Activated CD8-positive, alpha-beta memory T cell treated with anti-CD3 and anti-CD28 coated beads, Interleukin-2, amount 50 U/mL, for 4 hours (primary cell): ENCODE data around the gene JAK2.
"Not testable (repeated sequence)": the region's sequence is repeated elsewhere in the genome, so short reads cannot be mapped to it uniquely, and the experiment has no call there.

ENCODE experiments used
- DNase-seq: peaks from one replicate; pipeline ENCODE4 v3.0.0-alpha.2; 2020

JAK2 gene

DNA sequence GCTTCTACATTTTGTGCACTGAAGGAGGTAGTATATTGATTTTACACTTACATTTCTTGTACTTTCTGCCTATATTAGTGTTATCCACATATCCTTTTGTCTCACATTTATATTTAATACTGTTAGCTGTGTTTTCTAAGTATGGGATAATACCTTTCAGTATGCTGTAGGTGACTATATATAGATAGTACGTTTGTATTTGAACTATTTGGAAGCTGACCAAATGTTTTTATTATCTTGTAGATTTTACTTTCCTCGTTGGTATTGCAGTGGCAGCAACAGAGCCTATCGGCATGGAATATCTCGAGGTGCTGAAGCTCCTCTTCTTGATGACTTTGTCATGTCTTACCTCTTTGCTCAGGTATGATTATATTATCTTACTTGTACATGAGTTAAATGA, 59.1 kb downstream of the JAK2 start:
- no peak for DNase-seq

DNA sequence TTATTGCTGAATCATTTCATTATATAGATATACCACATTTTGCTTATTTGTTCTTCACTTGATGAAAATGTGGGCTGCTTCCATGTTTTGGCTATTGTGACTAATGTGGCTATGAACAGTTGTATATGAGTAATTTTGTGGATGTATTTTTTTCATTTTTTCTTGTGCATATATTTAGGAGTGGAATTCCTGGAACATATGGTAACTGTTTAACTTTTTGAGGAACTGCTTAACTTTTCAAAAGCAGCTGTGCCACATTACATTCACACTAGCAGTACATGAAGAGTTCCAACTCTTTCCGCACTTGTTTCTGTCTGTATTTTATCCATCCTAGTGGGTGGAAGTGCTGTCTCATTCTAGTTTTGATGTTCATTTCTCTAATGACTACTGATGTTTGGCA, 67.8 kb downstream of the JAK2 start:
- DNase-seq, result no peak

DNA sequence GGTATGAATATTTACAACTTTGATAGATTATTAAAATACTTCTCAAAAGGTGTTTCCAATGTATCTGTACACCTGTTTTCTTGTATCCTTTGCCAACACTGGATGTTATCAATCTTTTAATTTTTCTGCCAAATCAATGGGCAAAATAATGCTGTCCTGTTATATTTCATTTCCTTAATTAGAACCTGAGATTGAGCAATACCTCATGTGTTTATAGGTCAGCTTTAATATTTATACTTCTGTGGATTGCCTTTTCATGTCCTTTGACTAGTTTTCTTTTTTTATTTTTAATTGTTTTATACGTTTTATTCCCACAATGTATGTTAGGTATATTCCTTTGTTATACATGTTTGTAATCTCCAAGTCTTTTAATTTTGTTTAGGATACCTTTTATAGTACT, 77.6 kb downstream of the JAK2 start:
- no peak for DNase-seq

DNA sequence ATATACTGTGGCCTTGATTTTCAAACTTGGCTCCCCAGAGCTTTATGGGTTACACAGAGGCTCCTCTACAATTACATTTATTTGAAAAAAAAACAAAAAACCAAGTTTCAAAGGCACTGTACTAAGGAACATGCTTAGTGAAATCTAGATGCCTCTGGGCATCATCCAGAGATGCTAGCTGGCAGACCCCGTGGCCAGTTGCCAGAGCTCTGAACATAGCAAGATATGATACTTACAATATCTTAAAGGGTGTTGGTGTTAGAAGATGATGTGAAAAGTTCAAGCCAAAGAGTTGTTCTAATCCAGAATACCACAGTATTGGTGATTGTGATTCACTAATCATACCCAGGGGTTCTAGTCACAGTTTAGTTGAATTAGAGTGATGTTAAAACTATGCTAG, 87.8 kb downstream of the JAK2 start:
- no peak for DNase-seq

DNA sequence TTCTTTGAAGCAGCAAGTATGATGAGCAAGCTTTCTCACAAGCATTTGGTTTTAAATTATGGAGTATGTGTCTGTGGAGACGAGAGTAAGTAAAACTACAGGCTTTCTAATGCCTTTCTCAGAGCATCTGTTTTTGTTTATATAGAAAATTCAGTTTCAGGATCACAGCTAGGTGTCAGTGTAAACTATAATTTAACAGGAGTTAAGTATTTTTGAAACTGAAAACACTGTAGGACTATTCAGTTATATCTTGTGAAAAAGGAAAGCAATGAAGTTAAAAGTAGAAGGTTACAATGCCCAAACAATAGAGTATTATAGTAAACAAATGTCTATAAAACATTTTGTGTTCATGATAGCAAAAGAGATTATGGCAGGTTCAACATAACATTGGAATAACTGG, 88.6 kb downstream of the JAK2 start:
- DNase-seq, result no peak

DNA sequence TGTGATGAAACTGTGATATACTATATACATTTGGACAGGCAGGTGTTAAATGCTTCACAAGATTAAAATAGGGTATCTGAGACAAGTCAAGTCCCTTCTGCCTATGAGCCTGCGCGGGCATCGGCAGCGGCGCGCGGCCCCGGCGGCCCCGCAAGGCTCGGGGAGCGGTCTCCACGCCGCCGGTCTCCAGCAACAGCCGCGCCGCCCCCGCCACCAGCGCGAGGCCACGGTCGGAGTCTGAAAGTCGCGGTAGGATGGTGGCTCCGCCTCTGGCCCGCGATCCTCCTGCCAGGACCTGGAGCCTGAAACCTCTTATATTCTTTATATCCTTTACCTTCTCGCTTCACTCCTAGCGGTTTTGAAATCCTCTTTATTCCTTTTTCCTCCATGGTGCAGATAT, 100.9 kb downstream of the JAK2 start:
- no peak for DNase-seq

DNA sequence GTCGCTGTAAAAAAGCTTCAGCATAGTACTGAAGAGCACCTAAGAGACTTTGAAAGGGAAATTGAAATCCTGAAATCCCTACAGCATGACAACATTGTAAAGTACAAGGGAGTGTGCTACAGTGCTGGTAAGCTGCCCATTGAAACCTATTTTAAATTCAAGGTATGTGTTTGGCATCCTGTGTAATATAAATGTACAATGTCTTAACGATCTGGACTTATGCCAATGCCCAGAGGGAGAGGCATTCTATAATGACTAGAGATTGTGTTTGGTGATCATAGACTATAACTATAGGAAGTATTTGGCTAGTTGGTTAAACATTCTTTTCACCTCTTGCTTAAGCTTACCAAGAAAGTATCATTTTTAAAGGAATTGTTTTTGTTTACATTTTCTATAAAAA, 104.7 kb downstream of the JAK2 start:
- DNase-seq, result no peak

DNA sequence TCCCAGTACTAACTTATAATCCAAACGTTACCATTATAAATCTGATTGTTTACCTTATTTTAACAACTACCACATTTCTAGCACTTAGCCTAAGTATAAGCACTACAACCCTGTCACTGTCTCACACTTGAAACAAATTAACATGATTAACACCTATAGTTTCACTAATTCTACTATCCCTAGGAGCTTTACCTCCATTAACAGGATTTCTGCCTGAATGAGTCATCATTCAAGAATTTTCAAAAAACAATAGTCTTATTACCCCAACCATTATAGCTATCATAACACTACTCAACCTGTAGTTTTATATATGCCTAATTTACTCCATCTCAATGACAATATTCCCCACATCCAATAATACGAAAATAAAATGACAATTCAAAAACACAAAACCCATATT, 110.7 kb downstream of the JAK2 start:
- no peak for DNase-seq

DNA sequence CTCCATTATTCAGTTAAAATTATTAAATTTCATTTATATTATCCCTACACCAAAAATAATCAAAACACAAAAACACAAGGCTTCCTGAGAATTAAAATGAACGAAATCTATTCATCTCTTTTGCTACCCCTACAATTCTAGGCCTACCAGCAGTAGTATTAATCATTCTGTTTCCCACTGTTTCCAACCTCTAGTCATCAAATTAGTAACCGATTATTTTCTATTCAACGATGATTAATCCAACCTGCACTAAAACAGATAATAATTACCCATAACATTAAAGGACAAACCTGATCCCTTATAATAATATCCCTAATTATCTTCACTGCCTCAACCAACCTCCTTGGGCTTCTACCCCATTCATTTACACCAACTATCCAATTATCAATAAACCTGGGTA, 114.4 kb downstream of the JAK2 start:
- DNase-seq, result no peak

DNA sequence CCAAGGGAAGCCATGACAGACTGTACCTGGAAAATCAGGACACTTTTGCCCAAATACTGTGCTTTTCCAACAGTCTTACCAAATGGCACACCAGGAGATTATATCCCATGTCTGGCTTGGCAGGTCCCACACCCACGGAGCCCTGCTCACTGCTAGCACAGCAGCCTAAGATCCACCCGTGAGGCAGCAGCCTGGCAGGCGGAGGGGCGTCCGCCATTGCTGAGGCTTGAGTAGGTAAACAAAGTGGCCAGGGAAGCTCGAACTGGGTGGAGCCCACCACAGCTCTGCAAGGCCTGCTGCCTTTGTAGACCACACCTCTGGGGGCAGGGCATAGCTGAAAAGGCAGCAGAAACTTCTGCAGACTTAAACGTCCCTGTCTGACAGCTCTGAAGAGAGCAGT, 116.1 kb downstream of the JAK2 start:
- not testable (repeated sequence) for DNase-seq

DNA sequence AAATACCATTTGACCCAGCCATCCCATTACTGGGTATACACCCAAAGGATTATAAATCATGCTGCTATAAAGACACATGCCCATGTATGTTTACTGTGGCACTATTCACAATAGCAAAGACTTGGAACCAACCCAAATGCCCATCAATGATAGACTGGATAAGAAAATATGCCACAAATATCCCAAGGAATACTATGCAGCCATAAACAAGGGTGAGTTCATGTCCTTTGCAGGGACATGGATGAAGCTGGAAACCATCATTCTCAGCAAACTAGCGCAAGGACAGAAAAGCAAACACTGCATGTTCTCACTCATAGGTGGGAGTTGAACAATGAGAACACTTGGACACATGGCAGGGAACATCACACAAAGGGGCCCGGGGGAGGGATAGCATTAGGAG, 121.4 kb downstream of the JAK2 start:
- not testable (repeated sequence) for DNase-seq

DNA sequence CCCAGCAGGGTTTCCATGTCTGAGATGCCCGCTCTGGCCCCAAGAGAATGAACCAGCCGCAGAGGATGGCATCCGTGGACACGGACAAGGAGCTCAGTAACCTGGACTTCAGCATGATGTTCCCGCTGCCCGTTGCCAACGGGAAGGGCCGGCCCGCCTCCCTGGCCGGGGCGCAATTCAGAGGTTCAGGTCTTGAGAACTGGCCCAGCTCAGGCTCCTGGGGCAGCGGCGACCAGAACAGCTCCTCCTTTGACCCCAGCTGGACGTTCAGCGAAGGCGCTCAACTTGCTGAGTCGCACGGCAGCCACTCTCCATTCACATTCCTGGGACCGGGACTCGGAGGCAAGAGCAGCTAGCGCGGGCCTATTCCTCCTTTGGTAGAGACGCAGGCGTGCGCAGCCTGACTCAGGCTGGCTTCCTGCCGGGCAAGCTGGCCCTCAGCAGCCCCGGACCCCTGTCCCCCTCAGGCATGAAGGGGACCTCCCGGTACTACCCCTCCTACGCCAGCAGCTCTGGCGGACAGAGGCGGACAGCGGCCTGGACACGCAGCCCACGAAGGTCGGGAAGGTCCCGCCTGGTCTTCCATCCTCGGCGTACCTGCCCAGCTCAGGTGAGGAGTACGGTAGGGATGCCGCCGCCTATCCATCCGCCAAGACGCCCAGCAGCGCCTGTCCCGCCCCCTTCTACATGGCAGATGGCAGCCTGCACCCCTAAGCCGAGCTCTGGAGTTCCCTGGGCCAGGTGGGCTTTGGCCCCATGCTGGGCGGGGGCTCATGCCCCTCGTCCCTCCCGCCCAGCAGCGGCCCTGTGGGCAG, 126.0 kb downstream of the JAK2 start:
- DNase-seq, result no peak

DNA sequence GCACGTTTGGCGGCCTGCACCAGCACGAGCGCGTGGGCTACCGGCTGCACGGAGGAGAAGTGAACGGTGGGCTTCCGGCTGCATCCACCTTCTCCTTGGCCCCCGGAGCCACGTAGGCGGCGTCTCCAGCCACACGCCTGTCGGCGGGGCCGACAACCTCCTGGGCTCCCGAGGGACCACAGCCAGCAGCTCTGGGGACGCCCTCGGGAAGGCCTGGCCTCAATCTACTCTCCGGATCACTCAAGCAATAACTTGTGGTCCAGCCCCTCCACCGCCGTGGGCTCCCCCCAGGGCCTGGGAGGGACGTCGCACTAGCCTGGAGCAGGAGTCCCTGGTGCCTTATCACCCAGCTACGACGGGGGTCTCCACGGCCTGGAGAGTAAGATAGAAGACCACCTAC, 126.6 kb downstream of the JAK2 start:
- DNase-seq, result no peak

DNA sequence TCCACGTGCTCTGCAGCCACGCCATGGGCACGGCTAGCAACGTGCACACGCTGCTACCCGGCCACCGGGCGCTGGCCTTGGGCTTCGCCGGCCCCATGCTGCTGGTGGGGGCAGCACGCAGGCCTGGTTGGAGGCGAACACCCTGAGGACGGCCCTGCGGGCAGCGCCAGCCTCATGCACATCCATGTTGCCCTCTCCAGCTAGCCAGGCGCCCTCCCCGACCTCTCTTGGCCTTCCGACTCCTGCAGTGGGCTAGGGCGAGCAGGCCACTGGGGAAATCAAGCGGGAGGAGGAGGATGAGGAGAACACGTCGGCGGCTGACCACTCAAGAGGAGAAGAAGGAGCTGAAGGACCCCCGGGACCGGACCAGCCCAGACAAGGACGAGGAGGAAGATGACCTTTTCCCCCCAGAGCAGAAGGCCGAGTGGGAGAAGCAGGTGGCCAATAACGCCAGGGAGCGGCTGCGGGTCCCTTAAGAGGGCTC, 127.1 kb downstream of the JAK2 start:
- DNase-seq, result no peak

DNA sequence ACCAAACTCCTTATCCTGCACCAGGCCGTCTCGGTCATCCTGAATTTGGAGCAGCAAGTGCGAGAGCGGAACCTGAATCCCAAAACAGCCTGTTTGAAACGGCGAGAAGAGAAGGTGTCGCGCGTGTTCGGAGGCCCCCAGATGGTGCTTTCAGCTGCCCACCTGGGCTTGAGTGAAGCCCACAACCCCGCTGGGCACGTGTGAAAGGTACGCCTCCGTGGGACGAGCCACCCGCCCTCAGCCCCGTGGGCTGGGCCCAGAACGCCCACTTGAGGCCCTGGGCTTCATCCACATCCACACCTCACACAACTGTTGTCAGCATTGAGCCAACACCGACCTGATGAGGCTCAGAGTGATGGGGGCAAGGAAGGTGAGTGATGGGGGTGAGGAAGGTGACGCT, 127.6 kb downstream of the JAK2 start:
- DNase-seq, result no peak

DNA sequence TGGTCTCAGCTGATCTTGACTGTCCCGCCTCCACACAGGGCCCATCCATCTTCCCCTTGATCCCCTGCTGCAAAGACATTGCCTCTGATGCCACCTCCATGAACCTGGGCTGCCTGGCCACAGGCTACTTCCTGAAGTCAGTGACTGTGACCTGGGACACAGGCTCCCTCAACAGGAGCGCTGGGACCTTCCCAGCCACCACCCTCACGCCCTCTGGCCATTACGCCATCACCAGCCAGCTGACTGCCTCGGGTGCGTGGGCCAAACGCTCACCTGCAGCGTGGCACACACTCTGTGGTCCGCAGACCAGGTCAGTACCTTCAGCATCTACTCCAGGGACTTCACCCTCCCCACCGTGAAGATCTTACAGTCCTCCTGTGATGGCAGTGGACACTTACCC, 128.5 kb downstream of the JAK2 start:
- no peak for DNase-seq

DNA sequence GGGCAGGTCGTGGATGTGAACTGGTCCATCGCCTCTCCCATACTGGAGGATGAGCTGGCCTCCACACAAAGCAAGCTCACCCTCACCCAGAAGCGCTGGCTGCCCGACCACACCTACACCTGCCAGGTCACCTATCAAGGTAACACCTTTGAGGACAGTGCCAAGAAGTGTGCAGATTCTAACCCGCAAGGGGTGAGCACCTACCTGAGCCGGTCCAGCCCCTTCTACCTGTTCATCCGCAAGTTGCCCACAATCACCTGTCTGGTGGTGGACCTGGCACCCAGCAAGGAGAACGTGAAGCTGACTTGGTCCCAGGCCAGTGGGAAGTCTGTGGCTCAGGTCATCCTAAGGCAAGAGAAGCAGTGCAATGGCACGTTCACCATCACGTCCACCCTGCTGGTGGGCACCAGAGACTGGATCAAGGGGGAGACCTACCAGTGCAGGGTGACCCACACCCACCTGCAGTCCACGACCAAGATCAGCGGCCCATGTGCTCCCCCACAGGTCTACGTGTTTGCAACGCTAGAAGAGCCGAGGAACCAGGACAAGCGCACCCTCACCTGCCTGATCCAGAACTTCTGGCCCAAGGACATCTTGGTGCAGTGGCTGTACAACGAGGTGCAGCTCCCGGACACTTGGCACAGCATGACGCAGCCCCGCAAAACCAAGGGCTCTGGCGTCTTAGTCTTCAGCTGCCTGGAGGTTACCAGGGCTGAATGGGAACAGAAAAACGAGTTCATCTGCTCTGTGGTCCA, 129.1 kb downstream of the JAK2 start:
- no peak for DNase-seq

DNA sequence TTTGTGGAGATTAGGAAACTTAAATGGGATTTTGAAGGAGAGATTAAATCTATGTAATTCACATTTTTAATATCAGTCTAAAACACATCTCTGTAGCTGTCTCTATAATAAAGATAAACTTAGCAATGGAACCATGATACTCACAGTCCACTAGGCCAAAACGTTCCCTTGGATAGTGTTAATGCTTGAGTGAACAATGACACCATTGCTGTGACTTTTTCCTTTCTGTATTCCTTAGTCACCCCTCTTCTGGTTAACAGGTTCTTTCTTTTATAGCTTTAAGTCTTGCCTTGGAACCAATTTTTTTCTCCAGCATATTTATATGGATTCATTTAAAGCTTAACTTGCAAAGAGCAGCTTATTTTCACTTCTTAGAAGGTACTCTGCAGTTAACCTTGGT, 137.0 kb downstream of the JAK2 start:
- no peak for DNase-seq

DNA sequence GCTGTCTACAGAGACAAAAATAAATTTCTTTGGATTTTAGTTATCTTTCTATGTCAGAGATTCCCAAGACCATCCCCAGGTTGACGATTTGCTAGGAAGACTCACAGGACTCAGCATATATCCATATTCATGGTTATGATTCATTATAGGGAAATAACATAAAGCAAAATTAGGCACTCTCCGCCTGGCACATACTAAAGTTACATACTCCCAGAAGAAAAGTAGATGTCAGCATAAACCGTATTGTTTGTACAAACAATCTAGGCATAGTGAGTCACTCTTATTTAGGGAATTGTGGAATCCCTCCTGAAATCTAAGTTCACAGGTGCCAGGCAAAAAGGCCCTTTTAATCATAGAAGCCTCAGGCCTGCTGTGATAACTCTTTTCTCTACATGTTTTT, 137.4 kb downstream of the JAK2 start:
- DNase-seq, result no peak

DNA sequence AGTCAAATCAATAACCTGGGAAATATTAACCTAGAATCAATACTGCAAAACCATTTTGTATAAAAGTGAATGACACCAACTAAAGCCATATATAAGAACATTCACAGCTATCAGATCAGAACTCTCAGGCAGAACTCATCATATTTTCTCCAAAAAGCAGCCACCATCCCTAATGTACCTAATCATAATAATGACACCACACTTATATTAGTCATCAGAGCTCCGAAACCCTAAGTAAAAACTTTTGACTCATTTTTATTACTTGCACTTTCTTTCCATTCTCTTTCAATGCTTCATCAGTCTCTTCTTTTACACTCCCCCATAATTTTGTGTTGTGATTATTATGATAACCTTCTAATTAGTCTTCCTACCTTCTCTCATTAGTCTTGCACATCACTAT, 155.1 kb downstream of the JAK2 start:
- DNase-seq, result no peak

DNA sequence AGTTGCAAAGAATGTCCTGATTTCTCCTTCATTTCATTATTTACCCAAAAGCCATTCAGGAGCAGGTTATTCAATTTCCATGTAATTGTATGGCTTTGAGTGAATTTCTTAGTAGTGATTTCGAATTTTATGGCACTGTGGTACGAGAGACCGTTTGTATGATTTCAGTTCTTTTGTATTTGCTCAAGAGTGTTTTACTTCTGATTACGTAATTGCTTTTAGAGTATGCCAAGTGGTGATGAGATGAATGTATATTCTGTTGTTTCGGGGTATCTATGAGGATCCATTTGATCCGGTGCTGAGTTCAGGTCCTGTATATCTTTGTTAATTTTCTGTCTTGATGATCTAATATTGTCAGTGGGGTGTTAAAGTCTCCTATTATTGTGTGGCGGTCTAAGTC, 159.1 kb downstream of the JAK2 start:
- DNase-seq, result no peak

DNA sequence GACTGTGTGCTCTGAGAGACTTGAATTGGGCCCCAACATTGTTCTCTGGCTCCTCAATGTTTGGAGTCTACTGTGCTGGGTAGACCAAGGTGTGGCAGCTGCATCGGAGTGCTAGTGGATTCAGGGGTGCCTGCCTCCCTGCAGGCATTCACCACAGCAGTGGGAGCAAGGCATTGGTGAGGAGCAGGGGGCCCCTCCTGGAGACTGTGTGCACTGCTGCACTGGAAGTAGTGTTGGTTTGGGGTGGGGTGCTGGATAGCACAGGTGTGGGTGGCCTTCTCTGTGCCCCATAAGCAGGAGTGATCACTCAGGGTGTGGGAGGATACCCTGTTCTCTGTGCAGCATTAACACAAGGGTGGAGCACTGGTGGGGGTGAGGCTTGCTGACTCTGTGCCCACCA, 161.2 kb downstream of the JAK2 start:
- no peak for DNase-seq
